Endothelial cell of umbilical vein (primary cell): ENCODE measurements around the gene ITGA11. TPM values are rescaled to one million over a fixed set of nuclear protein-coding genes. Genes with fewer than 3 reads are reported as not detected.

Source experiments
- BruUV-seq: library from RNA; stranded (reverse); fragments of 400-500 nt; replicated peaks from 2 replicates; lab custom pipeline; 2021; lab: Mats Ljungman, UMichigan
- CTCF ChIA-PET: fragments of 300-600, 350-600 bp; sonication (Branson Sonifier 250); formaldehyde crosslinking; loops from one replicate; lab custom pipeline; 2021; ENCODE audit warnings: antibody characterized with exemption, inconsistent platforms; lab: Charles Lee
- POLR2A ChIA-PET: fragments of 300-600, 350-600 bp; sonication (Branson Sonifier 250); formaldehyde crosslinking; loops from one replicate; lab custom pipeline; 2021; ENCODE audit warnings: antibody characterized with exemption, inconsistent platforms; lab: Charles Lee
- DNase-seq: peaks from one replicate; pipeline ENCODE4 v3.0.0-alpha.2; 2011; ENCODE audit warnings: low read depth, low spot score
- FAIRE-seq: peaks from 2 replicates; lab custom pipeline; 2011; peaks lifted over from hg19 to GRCh38; lab: Jason Lieb, UNC
- H2AFZ ChIP-seq: 2 replicates; pipeline ENCODE4 v1.6.0; 2012; ENCODE audit warnings: low read depth, low read length, control low read depth, inconsistent platforms
- H3K27ac ChIP-seq: 2 replicates; pipeline ENCODE4 v1.5.1; 2011; ENCODE audit warnings: low read depth, mild to moderate bottlenecking, control low read depth, low read length, moderate library complexity; ENCODE audit not compliant: insufficient read depth
- H3K27me3 ChIP-seq, 2 experiments: 2 replicates each; pipeline versions ENCODE4 v1.6.0 to v1.6.1; 2011; ENCODE audit warnings: low read length in 2 of 2, mixed read lengths in 1 of 2; ENCODE audit not compliant: control insufficient read depth in 2 of 2, insufficient read depth in 2 of 2
- H3K36me3 ChIP-seq, 2 experiments: 2 replicates in 1 of 2; 3 replicates in 1 of 2; pipeline ENCODE4 v1.5.1; 2011; ENCODE audit warnings: low read length in 2 of 2, mild to moderate bottlenecking in 1 of 2, moderate library complexity in 1 of 2; ENCODE audit not compliant: control insufficient read depth in 2 of 2, insufficient read depth in 2 of 2; ENCODE audit errors: extremely low read depth in 1 of 2
- H3K4me1 ChIP-seq: 3 replicates; pipeline ENCODE4 v1.5.1; 2011; ENCODE audit warnings: mild to moderate bottlenecking, low read length; ENCODE audit not compliant: control insufficient read depth, insufficient read depth; ENCODE audit errors: extremely low read depth
- H3K4me2 ChIP-seq: 2 replicates; pipeline ENCODE4 v1.6.1; 2011; ENCODE audit warnings: low read length, control low read depth, mixed read lengths; ENCODE audit not compliant: insufficient read depth
- H3K4me3 ChIP-seq, 3 experiments: fragments of 200-600 bp in 1 of 3; sonication (generic), shearing (Covaris generic) in 1 of 3; replicated peaks in 1 of 3; 2 replicates each; pipeline ENCODE4 v1.5.1; 2011 to 2016; ENCODE audit warnings: control low read depth in 3 of 3, low read length in 3 of 3, mild to moderate bottlenecking in 2 of 3, inconsistent platforms in 1 of 3, low read depth in 1 of 3, moderate library complexity in 1 of 3; ENCODE audit not compliant: insufficient read depth in 1 of 3
- H3K79me2 ChIP-seq: 2 replicates; pipeline ENCODE4 v1.6.0; 2012; ENCODE audit warnings: low read length, inconsistent platforms; ENCODE audit not compliant: control insufficient read depth, insufficient read depth
- H3K9ac ChIP-seq: replicated peaks from 2 replicates; pipeline ENCODE3; 2011; ENCODE audit warnings: low read length, control low read depth; ENCODE audit not compliant: insufficient read depth; ENCODE audit errors: extremely low read depth
- H3K9me1 ChIP-seq: replicated peaks from 3 replicates; pipeline ENCODE4 v1.6.0; 2011; ENCODE audit warnings: mild to moderate bottlenecking, low read length; ENCODE audit not compliant: control insufficient read depth, insufficient read depth; ENCODE audit errors: extremely low read depth
- H3K9me3 ChIP-seq: replicated peaks from 2 replicates; pipeline ENCODE4 v1.5.1; 2012; ENCODE audit warnings: low read length, inconsistent platforms; ENCODE audit not compliant: control insufficient read depth, insufficient read depth
- H4K20me1 ChIP-seq: replicated peaks from 2 replicates; pipeline ENCODE3; 2011; ENCODE audit warnings: mild to moderate bottlenecking, low read length; ENCODE audit not compliant: control insufficient read depth, insufficient read depth; ENCODE audit errors: extremely low read depth
- CTCF ChIP-seq, 2 donors: IDR thresholded peaks; 1 replicate in 1 of 2; 2 replicates in 1 of 2; pipeline ENCODE4 v1.5.1; 2011; ENCODE audit warnings: low read length in 2 of 2, mild to moderate bottlenecking in 2 of 2, moderate library complexity in 2 of 2, control low read depth in 1 of 2, inconsistent platforms in 1 of 2, low read depth in 1 of 2; ENCODE audit not compliant: insufficient read depth in 1 of 2; ENCODE audit errors: extremely low read depth in 1 of 2
- EZH2 ChIP-seq: IDR thresholded peaks from 2 replicates; pipeline ENCODE4 v1.6.1; 2012; ENCODE audit warnings: borderline replicate concordance, low read depth, mild to moderate bottlenecking, moderate library complexity, low read length, inconsistent platforms; ENCODE audit not compliant: severe bottlenecking
- FOS ChIP-seq: IDR thresholded peaks from 2 replicates; pipeline ENCODE4 v1.6.1; 2011; ENCODE audit warnings: mild to moderate bottlenecking, low read length, moderate library complexity, borderline replicate concordance; ENCODE audit not compliant: insufficient read depth
- GATA2 ChIP-seq: IDR thresholded peaks from 2 replicates; pipeline ENCODE4 v1.7.0; 2011; ENCODE audit warnings: low read depth, mild to moderate bottlenecking, moderate library complexity, mixed read lengths, low read length; ENCODE audit not compliant: insufficient read length, insufficient read depth
- JUN ChIP-seq: IDR thresholded peaks from 2 replicates; pipeline ENCODE4 v1.6.1; 2011; ENCODE audit warnings: borderline replicate concordance, low read depth; ENCODE audit not compliant: insufficient read length, insufficient read depth
- MYC ChIP-seq: IDR thresholded peaks from one replicate; pipeline ENCODE4 v1.6.1; 2011; ENCODE audit warnings: mild to moderate bottlenecking, low read depth, low read length
- POLR2A ChIP-seq: IDR thresholded peaks from 2 replicates; pipeline ENCODE4 v1.6.1; 2012; ENCODE audit warnings: low read depth, mild to moderate bottlenecking, control low read depth, low read length
- POLR2AphosphoS5 ChIP-seq: IDR thresholded peaks from 2 replicates; pipeline ENCODE4 v1.6.1; 2012; ENCODE audit warnings: low read depth, mild to moderate bottlenecking, control low read depth, low read length, moderate library complexity; ENCODE audit not compliant: insufficient read depth
- dilution Hi-C: fragments of 300-500 bp; cut with MboI; formaldehyde crosslinking; loops from one replicate; pipeline ENCODE4 v1.15.0; 2019; ENCODE audit warnings: low sequenced_read_pairs; ENCODE audit not compliant: extremely low pct_ligation_motif_present
- intact Hi-C: fragments of 100-400 bp; cut with micrococcal nuclease; formaldehyde crosslinking; loops from one replicate; pipeline ENCODE4 v1.10.0; 2022
- polyA plus RNA-seq, 4 experiments: library from polyadenylated mRNA; depleted of rRNA in 3 of 4; stranded (reverse) in 3 of 4; unstranded in 1 of 4; fragments of >200 nt; gene quantifications; 2 replicates each; pipeline versions ENCODE4 v1.2.1 to v1.2.3, GENCODE V29; 2011 to 2012; ENCODE audit warnings: missing spikeins in 1 of 4
- total RNA-seq: library from RNA; stranded (reverse); gene quantifications from 2 replicates; pipeline ENCODE4 v1.2.3, GENCODE V29; 2021
- TF ChIP-seq, protein P1 (sequence below): IDR thresholded peaks from 2 replicates; pipeline ENCODE4 v1.6.1; 2011; ENCODE audit not compliant: insufficient read depth, insufficient read length

Gene ITGA11
- total and polyA plus RNA-seq, 2 donors (not counting 3 experiments of a cell fraction or from before 2014, with no cell fraction given) = 0.18 to 1.0 TPM

DNA sequence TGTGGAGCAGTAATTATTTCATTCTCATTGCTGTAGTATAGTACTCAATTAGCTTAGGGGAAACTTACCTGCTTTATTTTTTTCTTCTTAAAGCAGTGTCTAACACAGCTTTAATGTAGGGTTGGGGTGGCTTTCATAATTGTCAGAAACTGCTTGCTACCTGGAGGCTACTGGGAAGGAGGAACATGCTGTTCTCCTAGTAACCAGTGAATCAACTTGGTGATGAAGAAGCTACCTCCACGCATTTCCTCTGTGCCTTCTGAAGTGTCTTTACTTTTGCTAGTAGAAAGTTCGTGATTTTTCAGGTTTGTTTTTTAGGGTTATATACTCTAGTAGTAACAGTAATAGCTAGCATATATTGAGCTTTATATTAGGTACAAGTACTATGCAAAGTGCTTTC is 142.9 kb downstream of the ITGA11 start:
- Histone ChIP-seq H3K9me1 (peaks cover 2% of the 10 kb centered on the region), H3K27me3 (no peaks in the 10 kb centered on the region), H3K4me2 (no peak overlapping the region), H4K20me1 (peaks cover 16% of the 10 kb centered on the region), H3K27ac (no peak overlapping the region), H3K4me3 (no peak overlapping the region), H3K9ac (no peak overlapping the region), H2AFZ (no peak overlapping the region), H3K36me3 (peaks cover 9 to 14% of the 10 kb centered on the region in 2 experiments), H3K9me3 (no peaks in the 10 kb centered on the region), H3K4me1 (no peaks in the 10 kb centered on the region), H3K79me2 (peaks cover 93% of the 10 kb centered on the region)
- ChIA-PET CTCF (interaction anchor here (1.2 to 2.4 kb wide), 3 partner anchors 9 to 36 kb away, joined by 4 to 10 read pairs (median 5); no protein-coding TSS in a partner anchor), POLR2A (interaction anchor here (1.5 kb wide), 1 partner anchor 12 kb away, joined by 7 read pairs; the partner anchor contains the start of gene FEM1B)
- dilution Hi-C loops (no loop called here), intact Hi-C loops (no loop called here)
- no peak for DNase-seq
- BruUV-seq = no TSS peak
- no peak for FAIRE-seq
- TF ChIP-seq FOS (no peak), POLR2AphosphoS5 (no peak), JUN (no peak), EZH2 (no peak), CTCF (IDR thresholded peaks at IDR 0.05; ENCODE audit: extremely low read depth in 1 of 2, insufficient read depth in 1 of 2, low read depth in 1 of 2, low read length in 2 of 2) (no peak), GATA2 (no peak), POLR2A (no peak), MYC (no peak)
- TF ChIP-seq, protein P1, sequence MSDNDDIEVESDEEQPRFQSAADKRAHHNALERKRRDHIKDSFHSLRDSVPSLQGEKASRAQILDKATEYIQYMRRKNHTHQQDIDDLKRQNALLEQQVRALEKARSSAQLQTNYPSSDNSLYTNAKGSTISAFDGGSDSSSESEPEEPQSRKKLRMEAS = no peak
